SU-DHL-6 (cell line): ENCODE data around the gene RPS6KA2.

Experiments
- CTCF ChIP-seq: fragments of 200-600 bp; sonication (generic); IDR thresholded peaks from one replicate; pipeline ENCODE4 v1.5.1; 2017; ENCODE audit warnings: antibody characterized with exemption, mild to moderate bottlenecking, low read length, moderate library complexity; ENCODE audit not compliant: insufficient read depth, poor library complexity, severe bottlenecking
- EZH2phosphoT487 ChIP-seq: fragments of 200-600 bp; sonication (generic), shearing (Covaris generic); conservative IDR thresholded peaks from 2 replicates; pipeline ENCODE4 v1.6.1; 2018; ENCODE audit warnings: mild to moderate bottlenecking, antibody characterized with exemption, low read length, moderate library complexity, mixed read lengths

- peak; percentile 29 for TF ChIP-seq CTCF
- TF ChIP-seq EZH2phosphoT487, result no peak
Observed at GRCh38 chr6:166443166-166443565, 183.9 kb downstream of the RPS6KA2 start.
